HG02763 (cell line): Measurements from ENCODE around the gene ETS1.

Source experiments
- ATAC-seq: cut with Tn5 transposase; IDR thresholded peaks from one replicate; pipeline ENCODE4 v1.9.1; 2021; ENCODE audit warnings: mild to moderate bottlenecking, moderate library complexity; ENCODE audit not compliant: unreplicated experiment

The ETS1 gene

GRCh38 chr11:128587415-128587814, at the start of gene ETS1:
Gene ETS1, minus strand, starts transcription at chr11:128587558. Its CDS starts 14,428 bp downstream, at chr11:128573130.
- ATAC-seq, result no peak

- no peak for ATAC-seq
These were observed 47.0 kb upstream of the ETS1 start for GRCh38 chr11:128634395-128634794.

- ATAC-seq, result no peak
These were observed 46.1 kb upstream of the ETS1 start for GRCh38 chr11:128633384-128633965.

- no peak for ATAC-seq
These were observed 44.9 kb upstream of the ETS1 start for GRCh38 chr11:128632141-128632791.

- ATAC-seq, result peak; percentile 48
These were observed 43.2 kb upstream of the ETS1 start for GRCh38 chr11:128630367-128631230.

GRCh38 chr11:128629516-128630106, 42.3 kb upstream of the ETS1 start:
- ATAC-seq, result no peak

- peak; percentile 25 for ATAC-seq
These were observed 41.3 kb upstream of the ETS1 start for GRCh38 chr11:128628686-128629085.

GRCh38 chr11:128628325-128628673, 40.9 kb upstream of the ETS1 start:
- ATAC-seq, result peak; percentile 22

- peak; percentile 31 for ATAC-seq
These were observed 40.4 kb upstream of the ETS1 start for GRCh38 chr11:128627666-128628324.

GRCh38 chr11:128626913-128627665, 39.7 kb upstream of the ETS1 start:
- ATAC-seq, result no peak

- ATAC-seq, result no peak
These were observed 38.4 kb upstream of the ETS1 start for GRCh38 chr11:128625746-128626145.

GRCh38 chr11:128625326-128625725, 38.0 kb upstream of the ETS1 start:
- ATAC-seq, result no peak

- ATAC-seq, result peak; percentile 36
These were observed 37.2 kb upstream of the ETS1 start for GRCh38 chr11:128624269-128625175.

- no peak for ATAC-seq
These were observed 35.7 kb upstream of the ETS1 start for GRCh38 chr11:128623091-128623490.

GRCh38 chr11:128621601-128622501, 34.5 kb upstream of the ETS1 start:
- ATAC-seq, result no peak

- no peak for ATAC-seq
These were observed 33.1 kb upstream of the ETS1 start for GRCh38 chr11:128620309-128621100.

- ATAC-seq, result no peak
These were observed 32.4 kb upstream of the ETS1 start for GRCh38 chr11:128619540-128620308.
